Spleen (tissue), 11 donors: ENCODE results near the gene SRGAP3. TPM values are rescaled to one million over a fixed set of nuclear protein-coding genes. Genes with fewer than 3 reads are reported as not detected.

ENCODE experiments used
- DNase-seq: peaks from one replicate; pipeline ENCODE4 v3.0.0-alpha.2; 2020
- H3K27ac ChIP-seq, 8 donors: fragments of 200-600 bp; sonication (generic) in 7 of 8; 1 replicate in 4 of 8; 2 replicates in 4 of 8; pipeline versions ENCODE4 v1.5.0 to v1.8.0; 2016 to 2021; ENCODE audit warnings: inconsistent platforms in 4 of 8, mild to moderate bottlenecking in 4 of 8, moderate library complexity in 1 of 8
- H3K27me3 ChIP-seq, 7 donors: fragments of 200-600 bp; sonication (generic) in 6 of 7; replicated peaks in 1 of 7; 1 replicate in 4 of 7; 2 replicates in 3 of 7; pipeline versions ENCODE4 v1.5.0 to v1.8.0; 2016 to 2021; ENCODE audit warnings: inconsistent platforms in 3 of 7, mild to moderate bottlenecking in 1 of 7
- H3K36me3 ChIP-seq, 6 donors: fragments of 200-600 bp; sonication (generic) in 5 of 6; 1 replicate in 4 of 6; 2 replicates in 2 of 6; pipeline versions ENCODE4 v1.5.0 to v1.8.0; 2016 to 2021; ENCODE audit warnings: inconsistent platforms in 2 of 6
- H3K4me1 ChIP-seq, 6 donors: fragments of 200-600 bp; sonication (generic) in 5 of 6; 1 replicate in 3 of 6; 2 replicates in 3 of 6; pipeline versions ENCODE4 v1.5.0 to v1.8.0; 2016 to 2021; ENCODE audit warnings: inconsistent platforms in 3 of 6
- H3K4me3 ChIP-seq, 8 donors: fragments of 200-600 bp; sonication (generic) in 7 of 8; 1 replicate in 4 of 8; 2 replicates in 4 of 8; pipeline versions ENCODE4 v1.5.0 to v1.8.0; 2016 to 2021; ENCODE audit warnings: inconsistent platforms in 4 of 8, mild to moderate bottlenecking in 4 of 8, moderate library complexity in 2 of 8
- H3K9me3 ChIP-seq, 8 donors: fragments of 200-600 bp; sonication (generic) in 7 of 8; 1 replicate in 4 of 8; 2 replicates in 4 of 8; pipeline versions ENCODE4 v1.5.0 to v1.8.0; 2016 to 2021; ENCODE audit warnings: inconsistent platforms in 4 of 8
- CTCF ChIP-seq, 11 experiments: fragments of 200-600 bp in 7 of 11; fragments of 450-650 bp in 4 of 11; sonication (generic) in 4 of 11; IDR thresholded peaks in 8 of 11; conservative IDR thresholded peaks in 3 of 11; 1 replicate in 7 of 11; 2 replicates in 4 of 11; pipeline versions ENCODE4 v1.4.0 to v1.8.0; 2016 to 2021; ENCODE audit warnings: antibody characterized with exemption in 11 of 11, inconsistent platforms in 4 of 11, mild to moderate bottlenecking in 1 of 11
- POLR2A ChIP-seq, 3 donors: fragments of 450-650 bp; IDR thresholded peaks; one replicate each; pipeline ENCODE4 v1.5.1; 2017; ENCODE audit warnings: antibody characterized with exemption in 3 of 3, mild to moderate bottlenecking in 1 of 3
- POLR2AphosphoS5 ChIP-seq, 3 donors: sonication (generic); formaldehyde crosslinking; IDR thresholded peaks; one replicate each; pipeline ENCODE4 v1.5.1; 2017; ENCODE audit warnings: antibody characterized with exemption in 3 of 3
- WGBS, 5 donors: extraction: QIAGEN DNeasy Blood & Tissue Kit in 3 of 5; methylation state at CpG; one replicate each; pipeline versions ENCODE4 v1.1.5 to v1.1.7; 2013 to 2018; 5-methylcytosine and 5-hydroxymethylcytosine counted together
- intact Hi-C: fragments of 100-400 bp; cut with DNase I; formaldehyde crosslinking; loops from one replicate; pipeline ENCODE4 v1.15.0; 2023; ENCODE audit warnings: low total_unique reads
- polyA plus RNA-seq, 3 donors: library from polyadenylated mRNA; stranded (reverse); fragments of 200-250 nt; gene quantifications; one replicate each; pipeline ENCODE4 v1.2.1, GENCODE V29; 2013
- total RNA-seq, 7 donors: library from RNA; depleted of rRNA in 3 of 7; stranded (reverse); fragments of >200 nt in 3 of 7; fragmentation: NEBNext Ultra II Directional in 4 of 7; extraction: Animal tissue kit (Norgen Biotek cat#: 25700) in 4 of 7; gene quantifications; one replicate each; pipeline versions ENCODE4 v1.1.0 to v1.2.1, GENCODE V29; 2016 to 2021
- donor health status: healthy with polysubstance abuse.
- donor health status: DM: no; HTN: no; CAD: no; lungs with moderate emphysema.
- donor health status: DM: no; HTN: no; CAD: no.
- donor health status: Bipolar disorder and iron deficiency.
- donor health status: healthy.
- donor health status: DM: no; HTN: no; CAD: no.
- donor health status: DM: yes; HTN: yes; CAD: no.

The SRGAP3 gene
- total and polyA plus RNA-seq, 10 donors: 0.54 to 10.3 (median 6.4) TPM

- Histone ChIP-seq H3K4me3 (no peak overlapping the region), H3K9me3 (peaks cover 0 to 17% (median 9%) of the 10 kb centered on the region in 8 donors), H3K27me3 (peaks cover 0 to 44% (median 0%) of the 10 kb centered on the region in 7 donors), H3K4me1 (peaks cover 0 to 7% (median 0%) of the 10 kb centered on the region in 6 donors), H3K36me3 (no peaks in the 10 kb centered on the region), H3K27ac (no peak overlapping the region)
- WGBS, 5 donors: 50 to 76% (median 58%) methylated on average over 6 of the region's 6 CpGs
- TF ChIP-seq POLR2A (IDR thresholded peaks at IDR 0.05): no peak
- no peak for TF ChIP-seq CTCF (IDR thresholded peaks at IDR 0.05 in 8 of 11, conservative IDR thresholded peaks at IDR 0.05 in 3 of 11)
- TF ChIP-seq POLR2AphosphoS5 (IDR thresholded peaks at IDR 0.05): no peak
- DNase-seq: no peak
- intact Hi-C loops: no loop called here
Measured at GRCh38 chr3:8980756-8981257, 268.6 kb downstream of the SRGAP3 start.

GRCh38 chr3:8979262-8979661 lies 270.2 kb downstream of the SRGAP3 start:
- Histone ChIP-seq H3K9me3 (peaks cover 0 to 17% (median 9%) of the 10 kb centered on the region in 8 donors), H3K4me1 (peaks cover 0 to 7% (median 0%) of the 10 kb centered on the region in 6 donors), H3K27me3 (peaks cover 0 to 47% (median 0%) of the 10 kb centered on the region in 7 donors), H3K4me3 (no peak overlapping the region), H3K36me3 (no peaks in the 10 kb centered on the region), H3K27ac (no peak overlapping the region)
- DNase-seq: no peak
- intact Hi-C loops: no loop called here
- WGBS, 5 donors: 87 to 97% (median 94%) methylated on average over 1 of the region's 1 CpG
- TF ChIP-seq POLR2AphosphoS5 (IDR thresholded peaks at IDR 0.05) (no peak), CTCF (IDR thresholded peaks at IDR 0.05 in 8 of 11, conservative IDR thresholded peaks at IDR 0.05 in 3 of 11) (no peak), POLR2A (IDR thresholded peaks at IDR 0.05) (no peak)

GRCh38 chr3:8978551-8978950 lies 270.9 kb downstream of the SRGAP3 start:
- no peak for TF ChIP-seq POLR2A (IDR thresholded peaks at IDR 0.05)
- no peak for TF ChIP-seq POLR2AphosphoS5 (IDR thresholded peaks at IDR 0.05)
- no peak for TF ChIP-seq CTCF (IDR thresholded peaks at IDR 0.05 in 8 of 11, conservative IDR thresholded peaks at IDR 0.05 in 3 of 11)
- no peak overlapping the region for H3K4me3 ChIP-seq
- H3K36me3 ChIP-seq: no peaks in the 10 kb centered on the region
- no peak for DNase-seq
- H3K4me1 ChIP-seq: peaks cover 0 to 7% (median 0%) of the 10 kb centered on the region in 6 donors
- intact Hi-C loops: no loop called here
- H3K9me3 ChIP-seq: peaks cover 0 to 17% (median 9%) of the 10 kb centered on the region in 8 donors
- no peak overlapping the region for H3K27ac ChIP-seq
- 49 to 87% (median 78%) methylated on average over 3 of the region's 3 CpGs for WGBS, 5 donors
- peaks cover 0 to 47% (median 0%) of the 10 kb centered on the region in 7 donors for H3K27me3 ChIP-seq

GRCh38 chr3:8976540-8977182 lies 272.8 kb downstream of the SRGAP3 start:
- Histone ChIP-seq H3K27me3 (peaks cover 0 to 47% (median 0%) of the 10 kb centered on the region in 7 donors), H3K4me3 (no peak overlapping the region), H3K4me1 (peaks cover 0 to 6% (median 0%) of the 10 kb centered on the region in 6 donors), H3K9me3 (peaks cover 0 to 17% (median 9%) of the 10 kb centered on the region in 8 donors), H3K27ac (no peak overlapping the region), H3K36me3 (no peaks in the 10 kb centered on the region)
- TF ChIP-seq CTCF (IDR thresholded peaks at IDR 0.05 in 8 of 11, conservative IDR thresholded peaks at IDR 0.05 in 3 of 11): no peak
- TF ChIP-seq POLR2A (IDR thresholded peaks at IDR 0.05): no peak
- no peak for TF ChIP-seq POLR2AphosphoS5 (IDR thresholded peaks at IDR 0.05)
- DNase-seq: no peak
- intact Hi-C loops: no loop called here
- WGBS, 5 donors: 72 to 82% (median 80%) methylated on average over 6 of the region's 6 CpGs
